ENCODE measurements around the gene GPR162. TPM values are rescaled to one million over a fixed set of nuclear protein-coding genes. Genes with fewer than 3 reads are reported as not detected.

The GPR162 gene
- total and polyA plus RNA-seq, 2 of the 4 experiments (the other 2 are of a cell fraction): 2.9 to 6.0 TPM

- H2BK120ac ChIP-seq (ENCODE audit: low read depth, low read length): peak within 1 kb of the TSS; percentile 62
- peak; percentile 77 for ATAC-seq (ENCODE audit: low read depth)
- intact Hi-C loops (cut with micrococcal nuclease): no loop called here
- dilution Hi-C loops (cut with HindIII; ENCODE audit: low sequenced_read_pairs, unreplicated experiment): no loop called here
- H4K91ac ChIP-seq (ENCODE audit: insufficient read depth, low read depth, low read length): peak within 1 kb of the TSS; percentile 86
- DNase-seq: no peak
- peak within 1 kb of the TSS; percentile 57; the same call in 1 of the 3 replicates for H2BK15ac ChIP-seq (ENCODE audit: low read depth, low read length)
- H2BK5ac ChIP-seq (ENCODE audit: low read depth, low read length, poor library complexity, severe bottlenecking): peak within 1 kb of the TSS; percentile 45
- no peaks in the 10 kb centered on the region for H3K9me3 ChIP-seq (ENCODE audit: control insufficient read depth, insufficient read depth, low read length)
- H3K36me3 ChIP-seq (ENCODE audit: control insufficient read depth, insufficient read depth, low read length): no peaks in the 10 kb centered on the region
- no TSS peak for BruUV-seq (replicated peaks)
- POLR2A ChIA-PET (ENCODE audit: unreplicated experiment): interaction anchor here (0.5 kb wide), 2 partner anchors 30 to 128 kb away, joined by 3 read pairs; no protein-coding TSS in a partner anchor
- H2AFZ ChIP-seq (replicated peaks; ENCODE audit: low read length, poor library complexity): peak within 1 kb of the TSS; percentile 83
- peak within 1 kb of the TSS; percentile 63 for H3K9ac ChIP-seq (ENCODE audit: low read depth, low read length)
- peak within 1 kb of the TSS; percentile 99 for H4K5ac ChIP-seq (ENCODE audit: low read depth, low read length)
- H3K27ac ChIP-seq (ENCODE audit: insufficient read depth, low read length): peak within 1 kb of the TSS; percentile 63
- H2BK20ac ChIP-seq (ENCODE audit: low read depth, low read length): peak within 1 kb of the TSS; percentile 4; the same call in 1 of the 2 replicates
- in situ Hi-C loops (cut with MboI; ENCODE audit: low sequenced_read_pairs): no loop called here
- peak within 1 kb of the TSS; percentile 75 for H3K4ac ChIP-seq (ENCODE audit: low read depth, low read length)
- peaks cover 21% of the 10 kb centered on the region for H3K4me1 ChIP-seq (ENCODE audit: control insufficient read depth, insufficient read depth, low read length)
- H2AK9ac ChIP-seq (replicated peaks; ENCODE audit: low read depth, low read length, poor library complexity): peak within 1 kb of the TSS; percentile 60
- H3K14ac ChIP-seq (replicated peaks; ENCODE audit: low read depth, low read length): peak within 1 kb of the TSS; percentile 91
- peaks cover 0 to 14% of the 10 kb centered on the region in 2 experiments; a peak in 2 of 4 replicates for H3K79me1 ChIP-seq (ENCODE audit: low read depth in 1 of 2, low read length in 2 of 2)
- peak within 1 kb of the TSS; percentile 78 for H3K4me2 ChIP-seq (ENCODE audit: low read depth, low read length)
- peak within 1 kb of the TSS; percentile 8; the same call in 1 of the 2 replicates for H2AK5ac ChIP-seq (ENCODE audit: low read depth, low read length)
- H3K23ac ChIP-seq (ENCODE audit: low read depth, low read length): peak within 1 kb of the TSS; percentile 92
- H3K4me3 ChIP-seq (ENCODE audit: insufficient read depth, low read depth, low read length): peak within 1 kb of the TSS; percentile 42
- H4K20me1 ChIP-seq (ENCODE audit: insufficient read depth, low read length): no peaks in the 10 kb centered on the region
- CTCF ChIA-PET: interaction anchor here (0.9 to 1.8 kb wide), 3 partner anchors 10 to 37 kb away, joined by 3 to 12 read pairs (median 3); partner anchors contain the start of gene MLF2
- H3K18ac ChIP-seq (ENCODE audit: low read depth, low read length): peak within 1 kb of the TSS; percentile 71
- no peaks in the 10 kb centered on the region for H3K27me3 ChIP-seq (ENCODE audit: control insufficient read depth, insufficient read depth, low read length)
- 27% methylated on average over 6 of the region's 18 CpGs; no CpG with 5 or more reads in 1 of the 2 experiments for WGBS, 2 experiments (ENCODE audit: extremely low coverage in 2 of 2, insufficient read length in 1 of 2)
- peaks cover 8% of the 10 kb centered on the region; the same call in 1 of the 2 replicates for H3K9me1 ChIP-seq (ENCODE audit: insufficient read depth, low read length)
- peak within 1 kb of the TSS; percentile 84 to 92 for H4K8ac ChIP-seq (ENCODE audit: low read depth in 2 of 2, low read length in 2 of 2)
- no peak for TF ChIP-seq SMC3 (IDR thresholded peaks at IDR 0.05; ENCODE audit: low read depth, low read length)
- peak within 1 kb of the TSS; percentile 25; the same call in 1 of the 2 replicates for H3K56ac ChIP-seq (ENCODE audit: extremely low read depth, insufficient read depth, low read length)
Measured at GRCh38 chr12:6788972-6789924, 32.4 kb upstream of the GPR162 start, which contains the start of gene CD4. CD4 (plus strand) TSS chr12:6789528; CDS start chr12:6800139, 10,611 bp downstream.

All from IMR-90 (cell line).